HEK293T (cell line): ENCODE results near the gene SLC4A7.

ENCODE experiments used
- ARNT ChIP-seq: fragments of 450-650 bp; IDR thresholded peaks from 2 replicates; pipeline ENCODE4 v1.6.1; 2017; ENCODE audit warnings: mild to moderate bottlenecking
- BHLHE40 ChIP-seq: fragments of 450-650 bp; IDR thresholded peaks from 2 replicates; pipeline ENCODE4 v1.6.1; 2016; ENCODE audit warnings: mild to moderate bottlenecking, moderate library complexity, borderline replicate concordance
- SP1 ChIP-seq: fragments of 450-650 bp; IDR thresholded peaks from 2 replicates; pipeline ENCODE4 v1.6.1; 2017

GRCh38 chr3:27503526-27503925 is 19.3 kb upstream of the SLC4A7 start:
- TF ChIP-seq SP1 (no peak), BHLHE40 (no peak), ARNT (no peak)
